K562 (cell line): Measurements from ENCODE around the gene WDFY2.

Source experiments
- RAD51 ChIP-seq: fragments of 450-650 bp; IDR thresholded peaks from 2 replicates; pipeline ENCODE4 v1.7.1; 2016; ENCODE audit warnings: low read depth, mild to moderate bottlenecking, borderline replicate concordance
- TF ChIP-seq, protein P1 (sequence below), 2 experiments: fragments of 450-650 bp; formaldehyde crosslinking in 1 of 2; IDR thresholded peaks; 2 replicates each; pipeline versions ENCODE4 v1.4.0 to v1.6.1; 2014 to 2020; ENCODE audit warnings: mild to moderate bottlenecking in 2 of 2, borderline replicate concordance in 1 of 2, low read depth in 1 of 2

GRCh38 chr13:51643882-51644281 is 59.6 kb downstream of the WDFY2 start:
- TF ChIP-seq, protein P1, sequence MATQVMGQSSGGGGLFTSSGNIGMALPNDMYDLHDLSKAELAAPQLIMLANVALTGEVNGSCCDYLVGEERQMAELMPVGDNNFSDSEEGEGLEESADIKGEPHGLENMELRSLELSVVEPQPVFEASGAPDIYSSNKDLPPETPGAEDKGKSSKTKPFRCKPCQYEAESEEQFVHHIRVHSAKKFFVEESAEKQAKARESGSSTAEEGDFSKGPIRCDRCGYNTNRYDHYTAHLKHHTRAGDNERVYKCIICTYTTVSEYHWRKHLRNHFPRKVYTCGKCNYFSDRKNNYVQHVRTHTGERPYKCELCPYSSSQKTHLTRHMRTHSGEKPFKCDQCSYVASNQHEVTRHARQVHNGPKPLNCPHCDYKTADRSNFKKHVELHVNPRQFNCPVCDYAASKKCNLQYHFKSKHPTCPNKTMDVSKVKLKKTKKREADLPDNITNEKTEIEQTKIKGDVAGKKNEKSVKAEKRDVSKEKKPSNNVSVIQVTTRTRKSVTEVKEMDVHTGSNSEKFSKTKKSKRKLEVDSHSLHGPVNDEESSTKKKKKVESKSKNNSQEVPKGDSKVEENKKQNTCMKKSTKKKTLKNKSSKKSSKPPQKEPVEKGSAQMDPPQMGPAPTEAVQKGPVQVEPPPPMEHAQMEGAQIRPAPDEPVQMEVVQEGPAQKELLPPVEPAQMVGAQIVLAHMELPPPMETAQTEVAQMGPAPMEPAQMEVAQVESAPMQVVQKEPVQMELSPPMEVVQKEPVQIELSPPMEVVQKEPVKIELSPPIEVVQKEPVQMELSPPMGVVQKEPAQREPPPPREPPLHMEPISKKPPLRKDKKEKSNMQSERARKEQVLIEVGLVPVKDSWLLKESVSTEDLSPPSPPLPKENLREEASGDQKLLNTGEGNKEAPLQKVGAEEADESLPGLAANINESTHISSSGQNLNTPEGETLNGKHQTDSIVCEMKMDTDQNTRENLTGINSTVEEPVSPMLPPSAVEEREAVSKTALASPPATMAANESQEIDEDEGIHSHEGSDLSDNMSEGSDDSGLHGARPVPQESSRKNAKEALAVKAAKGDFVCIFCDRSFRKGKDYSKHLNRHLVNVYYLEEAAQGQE (IDR thresholded peaks at IDR 0.05; ENCODE audit: borderline replicate concordance), result no peak
- TF ChIP-seq, protein P1 (CRISPR knock-in tag; IDR thresholded peaks at IDR 0.05; ENCODE audit: low read depth), result no peak
- no peak for TF ChIP-seq RAD51
